Measurements from ENCODE around the gene RAB6C. TPM values are rescaled to one million over a fixed set of nuclear protein-coding genes. Genes with fewer than 3 reads are reported as not detected.

The RAB6C gene
- total RNA-seq (2022; extraction: Qiagen RNA extraction), result not detected in 5 replicates

GRCh38 chr2:129979629-129980155 lies at the start of gene RAB6C:
Gene RAB6C (plus strand): TSS chr2:129979666. CDS start chr2:129980116, 450 bp downstream.

Other genes starting within 250 kb of the RAB6C start
- not detected in 5 replicates for gene POTEF, start 149.6 kb downstream of the RAB6C start, total RNA-seq (2022; extraction: Qiagen RNA extraction)
- 4.2 to 6.8 TPM (median 6.2 TPM) in 5 replicates for gene CCDC74B, start 165.4 kb downstream of the RAB6C start, total RNA-seq (2022; extraction: Qiagen RNA extraction)
- 72.4 to 84.4 TPM (median 82.4 TPM) in 5 replicates for gene SMPD4, start 201.9 kb downstream of the RAB6C start, total RNA-seq (2022; extraction: Qiagen RNA extraction)
- 265 to 474 TPM (median 469 TPM) in 5 replicates for gene MZT2B, start 202.6 kb downstream of the RAB6C start, total RNA-seq (2022; extraction: Qiagen RNA extraction)
- 5.2 to 8.8 TPM (median 6.9 TPM) in 5 replicates for gene TUBA3E, start 218.8 kb downstream of the RAB6C start, total RNA-seq (2022; extraction: Qiagen RNA extraction)